GM19328 (cell line): ENCODE results near the gene ARHGAP19.

ENCODE experiments used
- ATAC-seq: cut with Tn5 transposase; IDR thresholded peaks from one replicate; pipeline ENCODE4 v1.9.1; 2021; ENCODE audit warnings: mild to moderate bottlenecking, moderate library complexity; ENCODE audit not compliant: unreplicated experiment

The ARHGAP19 gene

DNA sequence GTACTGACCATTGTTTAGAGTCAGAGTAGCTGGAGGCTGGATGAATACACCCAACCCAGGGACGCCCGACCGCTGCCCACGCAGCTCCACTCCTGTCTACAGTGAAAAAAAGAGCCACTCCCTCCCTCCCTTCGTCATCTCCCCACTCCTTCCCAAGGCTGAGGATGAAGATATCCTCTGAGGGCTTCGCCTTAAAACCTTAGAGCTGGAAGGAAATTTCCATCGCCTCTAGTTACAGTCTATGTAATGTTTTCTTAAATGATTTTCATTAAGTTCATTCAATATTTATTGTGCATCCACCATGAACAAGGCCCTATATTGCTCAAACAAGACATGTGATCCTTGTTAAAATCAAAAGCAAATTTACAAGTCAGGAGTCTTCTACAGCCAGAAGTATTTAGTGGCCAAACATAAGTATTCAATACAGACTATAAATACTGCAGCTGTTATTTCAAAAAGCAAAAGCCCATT, 95.4 kb downstream of the ARHGAP19 start:
- ATAC-seq: no peak

DNA sequence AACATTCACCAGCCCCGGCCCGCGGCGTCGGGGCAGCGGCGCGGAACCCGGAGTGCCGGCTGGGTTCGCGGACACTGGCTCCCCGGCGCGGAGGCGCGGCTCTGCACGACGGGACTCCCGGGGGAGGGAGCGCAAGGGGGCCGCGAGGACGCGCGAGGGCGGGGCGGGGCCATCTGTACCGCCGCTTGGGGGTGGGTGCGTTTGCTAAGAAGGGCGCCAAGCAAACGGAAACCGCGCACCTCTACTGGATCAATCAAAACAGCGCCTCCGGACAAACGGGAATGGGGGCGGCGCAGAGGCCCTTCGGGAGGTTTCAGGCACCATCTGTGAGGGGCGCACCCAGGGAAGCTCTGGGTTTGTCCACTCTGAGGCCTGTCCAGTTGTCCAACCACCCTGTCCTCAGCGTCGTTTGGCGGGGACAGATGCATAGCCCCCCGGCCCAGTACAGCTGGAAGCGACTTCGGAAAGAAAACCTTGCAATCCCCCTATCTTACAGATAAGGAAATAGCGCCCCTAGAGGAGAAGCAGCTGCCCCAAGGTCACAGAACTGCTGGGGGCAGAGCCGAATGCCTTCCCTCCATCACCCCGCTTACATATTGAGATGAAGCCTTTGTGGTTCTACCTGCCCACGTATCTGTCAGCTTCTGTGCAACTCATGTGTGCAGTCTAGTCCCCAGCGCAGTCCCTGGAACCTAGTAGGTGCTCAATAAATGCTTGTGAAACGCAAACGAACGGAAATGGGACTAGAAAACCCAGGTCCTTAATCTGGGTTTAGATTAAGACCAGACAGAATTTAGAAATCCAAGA, 96.0 kb downstream of the ARHGAP19 start:
- no peak for ATAC-seq

DNA sequence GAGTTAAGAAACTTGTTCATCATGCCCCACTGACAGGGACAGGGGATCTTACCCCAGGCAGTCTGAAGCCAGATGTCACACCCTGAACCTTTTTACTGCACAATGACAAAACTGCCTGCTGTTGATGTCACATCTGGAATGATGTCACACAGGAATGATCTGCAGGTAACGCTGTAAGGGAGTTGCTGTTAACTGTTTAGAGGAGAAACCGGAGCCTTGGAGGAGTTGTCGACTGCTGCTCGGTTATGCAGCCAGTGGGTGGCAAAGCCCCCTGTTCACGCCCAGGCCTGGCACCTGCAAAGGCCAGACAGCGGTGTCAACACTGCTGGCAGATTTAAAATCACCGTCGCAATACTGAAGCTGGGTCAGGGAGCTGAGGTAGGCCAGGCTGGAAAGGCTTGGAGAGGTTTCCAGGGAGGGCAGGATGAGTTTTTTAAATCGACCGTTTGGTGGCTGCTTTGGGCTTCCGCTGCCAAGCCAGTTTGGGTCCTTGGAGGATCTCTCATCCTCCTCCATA, 96.7 kb downstream of the ARHGAP19 start:
- ATAC-seq: no peak

DNA sequence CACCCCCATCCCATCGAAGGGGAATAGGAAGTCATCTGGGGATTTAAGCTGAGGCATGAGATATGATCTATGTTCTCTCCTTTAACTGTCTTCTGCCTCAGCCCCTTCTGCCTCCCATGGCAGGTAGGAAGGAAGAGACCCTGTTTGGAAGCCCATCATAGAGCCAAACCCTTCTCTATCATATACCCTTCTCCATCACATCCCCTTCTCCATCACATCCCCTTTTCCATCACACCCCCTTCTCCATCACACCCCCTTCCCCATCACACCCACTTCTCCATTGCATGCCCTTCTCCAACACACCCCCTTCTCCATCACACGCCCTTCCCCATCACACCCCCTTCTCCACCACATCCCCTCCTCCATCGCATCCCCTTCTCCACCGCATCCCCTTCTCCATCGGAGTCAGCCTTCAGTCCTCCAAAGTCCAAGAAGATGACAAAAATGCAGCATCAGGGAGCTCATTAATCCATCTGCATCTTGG, 99.4 kb downstream of the ARHGAP19 start:
- no peak for ATAC-seq

DNA sequence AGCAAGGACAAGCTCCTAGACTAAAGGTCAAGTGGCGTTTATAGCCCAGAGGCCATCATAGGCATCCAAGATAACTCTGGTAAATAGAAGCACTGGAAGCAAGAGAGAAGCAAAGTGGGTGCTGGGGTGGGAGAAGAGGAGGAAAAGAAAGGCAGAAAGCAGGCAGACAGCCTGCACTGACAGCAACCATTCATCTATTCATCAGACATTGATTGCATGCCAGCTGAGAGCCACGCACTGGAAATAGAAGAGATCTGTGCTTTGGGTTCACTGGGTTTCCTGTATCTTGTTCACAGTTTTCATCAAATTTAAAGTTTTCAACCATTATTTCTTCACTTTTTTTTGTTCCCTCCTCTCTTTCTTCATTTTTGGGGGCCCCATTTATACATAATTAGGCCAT, 102.0 kb downstream of the ARHGAP19 start:
- no peak for ATAC-seq

DNA sequence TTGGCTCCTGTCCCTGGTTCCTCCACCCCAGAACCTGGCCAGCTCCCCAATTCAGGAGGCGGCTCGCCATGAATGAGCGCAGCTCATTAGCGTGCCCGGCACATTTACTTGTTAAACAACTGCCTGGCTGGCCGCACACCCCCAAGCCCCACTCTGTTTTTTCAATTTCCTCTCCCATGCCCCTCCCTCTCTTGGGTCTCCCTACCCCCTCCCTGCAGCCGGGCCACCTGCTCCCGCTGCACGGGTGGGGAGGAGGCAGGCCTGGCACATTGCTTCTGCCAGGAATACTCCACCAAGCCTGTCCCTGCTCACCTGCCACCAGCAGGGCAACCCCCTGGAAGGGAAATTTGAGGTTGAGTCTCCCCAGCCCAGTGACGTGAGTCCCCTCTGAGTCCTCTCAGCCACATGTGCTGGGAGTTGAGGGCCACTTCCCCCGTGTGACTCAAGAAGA, 104.2 kb downstream of the ARHGAP19 start:
- ATAC-seq: no peak

DNA sequence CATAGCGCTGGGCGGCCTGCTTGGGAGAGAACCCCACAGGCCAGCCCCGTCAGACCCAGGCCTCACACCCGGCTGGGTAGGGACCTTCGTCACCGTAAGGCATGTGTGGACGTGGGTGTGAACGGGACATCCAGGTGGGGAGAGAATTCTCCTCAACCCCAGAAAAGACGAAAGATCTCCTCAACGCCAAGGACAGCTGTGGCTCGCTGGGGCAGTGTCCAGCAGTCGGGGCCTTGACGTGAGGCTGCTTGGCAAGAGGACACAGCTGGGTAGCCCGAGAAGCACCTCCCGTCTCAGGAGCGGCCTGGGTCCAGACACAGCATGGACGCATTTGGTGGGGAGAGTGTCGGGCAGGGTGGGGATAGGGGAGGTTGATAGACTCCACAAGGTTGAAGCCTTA, 105.5 kb downstream of the ARHGAP19 start:
- no peak for ATAC-seq

DNA sequence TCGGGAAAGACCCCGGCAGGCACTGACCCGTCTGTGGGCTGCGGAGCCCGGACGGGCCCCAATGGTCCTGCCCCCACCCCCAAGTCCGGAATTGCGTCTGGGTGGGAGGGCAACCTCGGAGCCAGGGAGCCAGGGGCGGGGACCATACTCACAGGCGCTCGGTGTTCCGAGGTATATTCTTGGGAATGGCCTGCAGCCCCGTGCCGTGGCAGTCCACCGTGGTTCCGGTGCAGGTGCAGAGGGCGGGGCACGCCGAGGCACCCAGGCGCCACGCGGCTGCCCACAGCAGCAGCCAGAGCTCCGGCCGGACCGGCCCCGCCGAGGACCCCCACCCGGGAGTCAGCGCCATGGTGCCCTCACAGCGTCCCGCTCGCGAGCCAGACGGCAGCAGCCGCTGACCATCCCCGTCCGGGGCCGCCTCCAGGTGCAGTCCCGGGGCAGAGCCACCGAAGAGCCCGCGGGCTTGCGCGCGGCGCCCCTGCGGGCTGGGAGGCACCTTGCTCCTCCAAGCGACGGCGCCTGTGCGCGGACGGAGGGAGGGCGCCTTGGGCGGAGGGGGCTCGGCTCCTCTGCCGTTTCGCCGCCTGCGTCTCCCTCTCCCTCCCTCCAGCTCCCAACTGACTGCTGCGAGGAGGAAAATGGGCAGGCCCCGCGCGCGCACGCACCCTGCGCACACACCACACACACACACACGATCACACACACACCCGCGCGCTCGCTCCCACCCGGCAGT, 106.9 kb downstream of the ARHGAP19 start, which contains the start of gene SLIT1:
TSS of gene SLIT1 (minus strand) at position 634 of the 733 bp plus-strand sequence. CDS start at position 349, 285 bp downstream.
- ATAC-seq: no peak

DNA sequence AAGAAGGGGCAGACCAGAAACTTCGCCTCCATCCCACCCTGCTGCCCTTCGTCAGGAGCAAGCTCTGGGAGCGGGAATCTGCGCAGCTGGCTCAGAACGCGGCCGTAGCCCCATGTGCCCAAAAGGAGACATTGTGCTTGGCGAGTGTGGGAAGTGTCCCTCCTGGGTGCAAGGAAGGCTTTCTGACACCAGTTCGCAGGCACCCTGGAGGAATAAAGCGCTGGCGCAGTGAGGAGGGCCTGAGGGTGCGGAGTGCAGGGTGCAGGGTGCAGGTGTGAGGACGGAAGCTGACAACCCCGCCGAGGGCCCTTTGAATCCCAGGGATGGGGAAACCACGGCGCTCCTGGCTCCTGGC, 107.5 kb downstream of the ARHGAP19 start:
- no peak for ATAC-seq

DNA sequence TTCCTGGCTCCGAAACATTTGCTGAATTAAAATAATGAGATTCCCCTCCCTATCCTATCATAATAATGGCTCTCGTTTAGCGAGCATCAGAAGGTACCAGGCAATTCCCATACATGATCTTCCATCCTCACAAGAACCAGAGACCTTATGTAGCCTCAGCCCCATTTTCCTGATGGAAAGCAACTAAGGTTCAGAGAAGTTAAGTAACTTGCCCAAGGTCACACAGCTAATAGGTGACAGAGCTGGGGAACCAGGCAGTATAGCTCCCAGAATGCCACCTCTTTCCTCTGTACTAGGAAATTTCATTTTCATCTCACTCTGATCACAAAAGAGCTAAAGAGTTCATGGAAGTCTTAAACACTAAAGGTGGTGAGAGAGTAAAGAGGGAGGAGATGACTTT, 109.1 kb downstream of the ARHGAP19 start:
- ATAC-seq: no peak

DNA sequence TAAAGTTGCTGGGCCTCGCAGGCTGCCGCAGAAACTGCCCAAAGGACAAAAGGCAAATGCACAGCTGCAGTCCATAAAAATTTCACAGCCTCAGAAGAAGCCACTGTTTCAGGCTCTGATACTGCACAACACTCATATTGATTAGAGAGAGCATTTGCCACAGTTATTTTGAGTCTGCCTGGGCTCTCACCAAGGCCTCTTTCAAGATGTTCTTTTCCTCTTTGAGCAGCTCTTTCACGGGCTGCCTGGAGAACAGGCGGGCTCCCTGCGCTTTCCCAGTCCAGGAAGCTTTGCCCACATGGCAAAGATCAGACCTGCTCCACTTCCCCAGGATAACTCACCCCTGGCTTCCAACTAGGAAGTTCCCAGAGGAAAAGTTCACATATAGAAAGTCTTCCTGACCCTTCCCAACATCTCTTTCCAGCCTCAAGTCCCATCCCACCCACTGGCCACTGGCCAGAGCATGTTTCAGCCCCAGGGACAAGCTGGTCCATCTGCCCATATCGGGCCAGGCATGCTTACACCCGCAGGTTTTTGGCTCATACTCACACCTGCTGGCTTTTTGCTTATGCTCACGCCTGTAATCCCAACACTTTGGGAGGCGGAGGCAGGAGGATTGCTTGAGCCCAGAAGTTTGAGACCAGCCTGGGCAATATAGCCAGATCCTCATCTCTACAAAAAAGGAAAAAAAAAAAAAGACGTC, 110.0 kb downstream of the ARHGAP19 start:
- no peak for ATAC-seq

DNA sequence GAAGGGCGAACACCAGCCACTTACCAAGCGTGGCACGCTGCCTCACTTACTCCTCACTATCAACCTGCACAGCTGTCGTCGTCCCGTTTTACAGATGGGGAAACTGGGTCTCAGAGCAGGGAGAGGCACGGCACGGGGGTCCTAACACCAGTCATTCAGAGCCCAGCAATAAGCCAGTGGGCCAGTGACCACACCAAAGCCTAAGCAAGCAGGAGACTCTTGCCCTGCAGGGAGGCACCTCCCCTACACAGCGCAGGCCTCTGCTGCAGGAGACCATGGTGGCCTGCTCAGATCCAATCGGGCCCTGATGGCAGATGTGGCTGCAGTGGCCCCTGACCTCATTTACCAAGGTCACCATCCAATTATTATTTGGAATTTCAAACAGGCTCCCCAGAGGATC, 111.5 kb downstream of the ARHGAP19 start:
- no peak for ATAC-seq

DNA sequence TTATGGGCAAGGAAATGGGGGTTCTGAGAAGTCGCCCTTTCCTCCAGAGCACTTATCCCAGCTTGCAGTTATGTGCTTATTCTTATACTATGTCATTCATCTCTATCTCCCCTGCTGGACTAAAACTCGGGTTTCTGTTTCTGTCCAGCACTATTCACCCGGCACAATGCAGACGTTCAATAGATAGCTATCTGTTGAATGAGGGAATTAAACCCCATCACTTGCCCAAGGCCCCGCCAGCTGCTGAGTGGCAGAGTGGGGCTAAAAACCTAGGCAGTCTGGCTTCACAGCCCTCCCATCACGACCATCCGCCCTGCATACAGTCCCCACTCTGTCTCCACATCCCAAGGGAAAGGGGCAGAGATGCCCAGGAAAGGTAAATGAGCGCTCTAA, 112.1 kb downstream of the ARHGAP19 start:
- no peak for ATAC-seq

DNA sequence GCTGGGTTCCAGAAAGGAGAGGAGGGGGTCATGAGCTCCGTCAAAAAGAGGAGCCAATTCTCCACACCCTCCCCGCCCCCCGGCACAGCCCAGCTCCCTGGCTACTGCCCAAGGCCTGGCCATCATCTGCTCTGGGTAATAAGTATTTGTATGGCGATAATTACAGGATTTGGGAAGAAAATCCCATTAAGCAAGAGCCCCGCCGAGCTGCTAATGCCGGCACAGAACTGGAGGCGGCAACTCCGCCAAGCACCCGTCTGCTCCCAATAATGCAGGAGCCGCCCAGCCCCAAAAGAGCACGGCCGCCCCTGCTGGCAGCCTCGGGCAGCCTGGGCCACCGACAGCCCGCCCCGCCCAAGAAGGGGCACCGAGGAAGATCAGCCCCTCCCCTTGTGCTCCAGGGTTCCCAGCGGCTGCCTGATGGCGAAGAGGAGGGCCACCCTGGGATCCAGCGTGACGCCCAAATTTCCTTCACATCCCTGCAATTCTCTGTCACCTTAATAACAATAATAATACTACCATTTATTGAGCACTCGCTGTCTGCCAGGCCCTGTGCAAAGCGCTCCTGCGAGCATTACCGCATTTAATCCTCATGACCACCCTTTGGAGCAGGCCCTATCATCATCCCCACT, 112.6 kb downstream of the ARHGAP19 start:
- no peak for ATAC-seq

DNA sequence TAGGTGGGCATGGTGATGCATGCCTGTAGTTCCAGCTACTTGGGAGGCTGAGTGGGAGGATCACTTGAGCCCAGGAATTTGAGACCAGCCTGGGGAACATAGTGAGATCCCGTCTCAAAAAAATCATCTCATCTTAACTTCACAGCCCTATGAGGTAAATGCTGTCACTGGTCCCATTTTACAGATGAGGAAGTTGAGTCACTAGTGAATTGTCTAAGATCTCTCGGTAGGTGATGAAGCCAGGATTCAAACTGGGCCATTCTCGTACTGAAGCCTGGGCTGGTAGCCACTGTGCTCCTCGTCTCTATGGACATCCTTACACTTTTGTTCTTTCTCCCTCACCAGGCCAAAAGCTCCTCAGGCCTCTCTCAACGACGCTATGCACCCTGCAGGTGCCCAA, 113.1 kb downstream of the ARHGAP19 start:
- no peak for ATAC-seq

DNA sequence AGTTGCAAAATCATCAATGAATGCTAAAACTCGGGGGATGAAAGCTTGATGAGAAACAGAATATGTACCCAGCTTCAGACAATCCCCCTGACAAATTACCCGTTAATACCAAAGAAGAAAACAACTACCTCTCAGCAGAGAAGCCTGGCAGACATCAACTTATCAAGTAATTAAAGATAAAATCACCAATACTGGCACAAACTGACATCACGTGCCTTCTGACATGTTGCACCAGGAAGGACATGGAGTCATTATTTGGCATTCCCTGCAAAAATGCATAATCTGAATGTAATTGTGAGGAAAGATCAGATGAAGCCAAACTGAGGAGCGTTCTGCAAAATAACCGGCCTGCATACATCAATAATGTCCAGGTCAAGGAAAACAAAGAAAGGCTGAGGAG, 114.4 kb downstream of the ARHGAP19 start:
- no peak for ATAC-seq

DNA sequence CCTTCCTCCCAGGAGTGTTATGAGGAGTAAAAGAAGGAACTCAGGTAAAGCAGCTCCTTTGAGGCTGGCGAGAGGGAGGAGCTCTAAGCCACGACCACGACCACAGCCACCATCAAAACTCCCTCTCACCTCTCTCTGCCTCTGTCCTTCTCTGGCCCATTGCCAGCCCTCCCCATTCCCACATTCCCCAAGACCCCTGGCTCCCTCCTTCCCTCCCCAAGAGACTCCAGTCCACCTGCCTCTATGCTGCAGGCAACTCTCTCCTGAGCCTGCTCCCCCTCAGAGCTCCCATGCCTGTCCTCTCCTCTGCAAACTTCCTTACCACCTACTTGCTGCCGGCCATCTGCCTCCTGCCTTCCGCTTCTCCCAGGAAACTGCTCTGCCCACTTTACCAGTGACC, 116.2 kb downstream of the ARHGAP19 start:
- ATAC-seq: no peak

DNA sequence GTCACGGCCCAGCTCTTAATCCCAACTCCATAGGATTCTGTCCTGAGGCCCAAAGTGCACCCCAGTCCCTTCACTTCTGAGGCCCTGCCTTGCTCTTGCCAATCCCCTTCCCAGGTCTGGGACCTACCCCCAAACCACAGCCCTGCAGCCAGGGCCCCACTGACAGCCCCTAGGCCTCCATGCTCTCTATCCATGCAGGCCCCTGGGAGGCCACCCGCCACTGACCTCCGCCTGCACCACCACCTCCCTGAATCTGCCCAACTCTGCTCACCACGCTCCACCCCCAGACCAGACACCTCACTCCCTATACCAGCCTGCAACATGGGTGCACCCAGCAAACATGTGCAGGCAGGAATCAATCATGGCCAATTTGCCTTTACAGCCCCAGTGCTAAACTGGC, 116.9 kb downstream of the ARHGAP19 start:
- no peak for ATAC-seq

DNA sequence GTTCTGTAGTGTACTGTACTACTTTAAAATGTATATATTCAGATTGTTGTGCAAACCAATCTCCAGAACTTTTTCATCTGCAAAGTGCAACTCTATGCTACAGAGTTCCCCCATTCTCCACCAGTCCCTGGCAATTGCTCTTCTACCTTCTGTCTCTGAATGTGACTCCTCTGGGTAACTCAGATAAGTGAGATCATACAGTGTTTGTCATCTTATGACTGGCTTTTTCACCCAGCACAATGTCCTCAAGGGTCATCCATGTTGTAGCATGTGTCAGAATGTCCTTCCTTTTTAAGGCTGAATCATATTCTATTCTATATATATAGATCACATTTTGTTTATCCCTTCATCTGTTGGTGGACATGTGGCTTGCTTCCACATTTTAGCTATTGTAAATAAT, 117.5 kb downstream of the ARHGAP19 start:
- ATAC-seq: no peak

DNA sequence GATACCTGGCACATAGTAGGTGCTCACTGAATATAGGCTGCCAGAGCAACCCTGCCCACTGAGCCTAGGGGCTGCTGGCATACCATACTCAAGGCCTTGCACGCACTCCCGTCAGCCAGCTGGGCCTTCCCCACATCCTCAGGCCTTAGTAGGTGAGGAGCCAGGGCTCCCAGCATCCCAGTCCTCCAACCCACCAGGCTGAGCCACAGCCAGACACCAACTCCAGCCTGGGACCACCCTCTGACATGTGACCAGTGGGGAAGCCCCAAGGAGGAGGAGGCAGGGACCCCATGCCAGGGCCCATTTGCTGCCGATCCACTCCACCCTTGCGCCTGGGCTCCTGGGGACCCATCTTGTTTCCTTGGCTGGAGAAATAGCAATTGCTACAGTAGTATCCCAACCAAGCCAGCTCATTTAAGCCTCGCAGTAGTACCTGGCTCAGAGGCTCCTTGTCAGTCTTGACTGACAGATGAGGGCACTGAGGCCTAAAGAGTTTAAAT, 118.1 kb downstream of the ARHGAP19 start:
- no peak for ATAC-seq

DNA sequence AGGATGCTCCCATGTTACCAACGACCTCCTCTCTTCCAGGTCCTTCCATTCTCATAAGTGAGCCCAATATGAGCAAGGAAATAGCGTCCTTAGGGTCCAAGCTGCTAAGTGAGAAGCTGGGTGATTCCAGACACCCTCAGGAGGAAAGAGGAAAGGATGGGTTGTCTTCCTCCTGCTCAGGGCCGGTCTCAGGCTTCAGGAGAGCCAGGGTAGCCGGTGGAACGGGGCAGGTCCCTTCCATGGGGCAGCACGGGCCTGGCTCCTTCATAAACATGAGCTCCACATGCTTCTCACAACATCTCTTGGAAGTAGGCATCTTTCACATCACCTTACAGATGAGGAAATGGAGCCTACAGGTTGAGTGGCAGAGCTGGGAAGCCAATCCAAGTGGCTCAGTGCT, 119.4 kb downstream of the ARHGAP19 start:
- ATAC-seq: no peak
